Testis (tissue), 3 donors: ENCODE data around the gene POGLUT3. TPM values are rescaled to one million over a fixed set of nuclear protein-coding genes. Genes with fewer than 3 reads are reported as not detected.

ENCODE experiments used
- DNase-seq: peaks from one replicate; pipeline ENCODE4 v3.0.0-alpha.2; 2019
- H3K27ac ChIP-seq, 2 donors: fragments of 200-600 bp; sonication (generic); one replicate each; pipeline ENCODE4 v1.5.1; 2019
- H3K27me3 ChIP-seq: fragments of 200-600 bp; sonication (generic); one replicate; pipeline ENCODE4 v1.5.1; 2019
- H3K36me3 ChIP-seq: fragments of 200-600 bp; sonication (generic); one replicate; pipeline ENCODE4 v1.5.1; 2017; ENCODE audit warnings: low read depth; ENCODE audit errors: missing control alignments
- H3K4me1 ChIP-seq: fragments of 200-600 bp; sonication (generic); one replicate; pipeline ENCODE4 v1.5.1; 2019
- H3K4me3 ChIP-seq, 2 donors: fragments of 200-600 bp; sonication (generic); one replicate each; pipeline ENCODE4 v1.5.1; 2017 to 2019
- H3K9me3 ChIP-seq: fragments of 200-600 bp; sonication (generic); one replicate; pipeline ENCODE4 v1.5.1; 2017
- POLR2A ChIP-seq: fragments of 450-650 bp; IDR thresholded peaks from one replicate; pipeline ENCODE4 v1.6.1; 2017; ENCODE audit warnings: antibody characterized with exemption, mild to moderate bottlenecking, moderate library complexity
- WGBS, 2 donors: methylation state at CpG; one replicate each; pipeline ENCODE4 v1.1.5; 2018; 5-methylcytosine and 5-hydroxymethylcytosine counted together
- intact Hi-C: fragments of 100-400 bp; cut with DNase I; formaldehyde crosslinking; loops from one replicate; pipeline ENCODE4 v1.15.1; 2023; ENCODE audit warnings: low total_unique reads
- polyA plus RNA-seq: library from polyadenylated mRNA; stranded (reverse); fragments of 350-450 nt; fragmentation: Illumina TruSeq; extraction: RNeasy Lipid Tissue Mini Kit (QIAGEN cat#74804); gene quantifications from one replicate; pipeline ENCODE4 v1.2.3, GENCODE V29; 2014; ENCODE audit warnings: low read depth, low replicate concordance; ENCODE audit not compliant: insufficient read depth
- total RNA-seq, 2 donors: library from RNA; depleted of rRNA; stranded (reverse); fragments of >200 nt; gene quantifications; one replicate each; pipeline ENCODE4 v1.2.3, GENCODE V29; 2016
- TF ChIP-seq, protein P1 (sequence below), 3 experiments: fragments of 450-650 bp in 2 of 3; fragments of 200-600 bp in 1 of 3; sonication (generic) in 1 of 3; IDR thresholded peaks; one replicate each; pipeline ENCODE4 v1.5.1; 2016 to 2019; ENCODE audit warnings: antibody characterized with exemption in 3 of 3, mild to moderate bottlenecking in 2 of 3, moderate library complexity in 1 of 3

POGLUT3 gene
- total and polyA plus RNA-seq, 3 donors from 2014 or later, result 6.5 to 10.7 (median 10.5) TPM

DNA sequence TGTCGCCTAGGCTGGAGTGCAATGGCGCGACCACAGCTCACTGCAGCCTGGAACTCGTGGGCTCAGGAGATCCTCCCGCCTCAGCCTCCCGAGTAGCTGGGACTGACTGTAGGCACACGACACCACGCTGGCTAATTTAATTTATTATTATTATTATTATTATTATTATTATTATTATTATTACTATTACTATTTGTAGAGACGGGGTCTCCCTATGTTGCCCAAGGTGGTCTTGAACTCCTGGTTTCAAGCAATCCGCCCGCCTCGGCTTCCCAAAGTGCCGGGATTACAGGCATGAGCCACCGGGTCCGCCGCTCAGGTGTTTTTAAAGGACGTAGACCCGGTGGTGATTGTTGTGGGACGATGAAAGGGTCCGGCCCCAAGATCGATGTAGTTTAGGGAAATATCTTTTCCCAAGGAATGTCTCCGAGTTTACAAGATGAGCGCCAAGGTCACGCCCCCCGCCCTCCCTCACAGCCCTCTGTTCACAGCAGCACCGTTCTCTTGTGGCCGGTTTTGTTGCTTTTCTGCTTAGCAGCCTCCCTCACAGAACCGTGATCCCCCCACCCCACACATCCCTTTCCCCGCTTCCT, 728 bp upstream of the POGLUT3 start:
- DNase-seq, result peak; percentile 21
- Histone ChIP-seq H3K27me3 (no peaks in the 10 kb centered on the region), H3K4me3 (peak overlapping the region; percentile 76 to 81), H3K27ac (peak overlapping the region; percentile 84 to 94), H3K9me3 (no peaks in the 10 kb centered on the region), H3K4me1 (no peaks in the 10 kb centered on the region), H3K36me3 (no peaks in the 10 kb centered on the region)
- intact Hi-C loops, result no loop called here
- 39 to 55% methylated on average over 29 of the region's 29 CpGs for WGBS, 2 donors
- no peak for TF ChIP-seq POLR2A
- TF ChIP-seq, protein P1, sequence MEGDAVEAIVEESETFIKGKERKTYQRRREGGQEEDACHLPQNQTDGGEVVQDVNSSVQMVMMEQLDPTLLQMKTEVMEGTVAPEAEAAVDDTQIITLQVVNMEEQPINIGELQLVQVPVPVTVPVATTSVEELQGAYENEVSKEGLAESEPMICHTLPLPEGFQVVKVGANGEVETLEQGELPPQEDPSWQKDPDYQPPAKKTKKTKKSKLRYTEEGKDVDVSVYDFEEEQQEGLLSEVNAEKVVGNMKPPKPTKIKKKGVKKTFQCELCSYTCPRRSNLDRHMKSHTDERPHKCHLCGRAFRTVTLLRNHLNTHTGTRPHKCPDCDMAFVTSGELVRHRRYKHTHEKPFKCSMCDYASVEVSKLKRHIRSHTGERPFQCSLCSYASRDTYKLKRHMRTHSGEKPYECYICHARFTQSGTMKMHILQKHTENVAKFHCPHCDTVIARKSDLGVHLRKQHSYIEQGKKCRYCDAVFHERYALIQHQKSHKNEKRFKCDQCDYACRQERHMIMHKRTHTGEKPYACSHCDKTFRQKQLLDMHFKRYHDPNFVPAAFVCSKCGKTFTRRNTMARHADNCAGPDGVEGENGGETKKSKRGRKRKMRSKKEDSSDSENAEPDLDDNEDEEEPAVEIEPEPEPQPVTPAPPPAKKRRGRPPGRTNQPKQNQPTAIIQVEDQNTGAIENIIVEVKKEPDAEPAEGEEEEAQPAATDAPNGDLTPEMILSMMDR (IDR thresholded peaks at IDR 0.05), result no peak

DNA sequence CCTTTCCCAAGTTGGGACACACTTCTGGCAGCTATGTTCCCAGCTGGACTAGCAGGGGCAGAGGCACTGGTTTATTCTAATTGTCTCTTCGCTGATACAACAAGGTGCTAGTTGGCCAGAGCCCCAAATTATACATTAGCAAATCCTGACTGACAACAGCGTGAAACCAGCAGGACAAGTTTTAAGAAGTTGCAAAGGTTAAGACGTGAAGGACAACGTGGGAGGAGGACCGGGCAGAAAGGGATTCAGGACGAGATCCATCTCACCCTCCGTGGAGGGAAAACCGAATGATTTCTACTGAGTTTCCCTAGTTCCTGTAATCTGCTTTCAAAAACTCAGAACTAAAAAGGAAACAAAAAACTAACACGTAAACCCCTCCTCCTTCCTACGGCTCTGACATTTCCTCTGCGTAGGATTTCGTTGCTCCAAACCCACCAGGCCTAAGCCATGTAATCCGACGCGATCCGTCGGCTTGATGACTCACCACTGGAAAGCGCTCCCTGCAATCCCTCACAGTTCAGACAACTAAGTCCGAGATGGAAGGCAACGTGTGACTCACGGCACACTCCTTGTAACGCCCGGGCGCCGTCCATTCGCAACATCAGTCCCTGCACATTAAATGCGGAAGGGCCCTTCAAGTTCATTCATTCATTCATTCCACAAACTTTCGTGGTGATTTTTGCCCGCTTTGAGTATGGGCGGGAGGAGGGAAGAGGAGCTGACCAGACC, 703 bp downstream of the POGLUT3 start:
- H3K27ac ChIP-seq, result peak overlapping the region; percentile 84 to 94
- peak; percentile 89 for DNase-seq
- no peaks in the 10 kb centered on the region for H3K4me1 ChIP-seq
- H3K9me3 ChIP-seq, result no peaks in the 10 kb centered on the region
- H3K4me3 ChIP-seq, result peak overlapping the region; percentile 76 to 81
- no peaks in the 10 kb centered on the region for H3K36me3 ChIP-seq
- WGBS, 2 donors, result 0 to 1% methylated on average over 28 to 30 of the region's 30 CpGs
- intact Hi-C loops, result no loop called here
- no peaks in the 10 kb centered on the region for H3K27me3 ChIP-seq
- TF ChIP-seq POLR2A, result no peak
- TF ChIP-seq, protein P1 (IDR thresholded peaks at IDR 0.05), result no peak

DNA sequence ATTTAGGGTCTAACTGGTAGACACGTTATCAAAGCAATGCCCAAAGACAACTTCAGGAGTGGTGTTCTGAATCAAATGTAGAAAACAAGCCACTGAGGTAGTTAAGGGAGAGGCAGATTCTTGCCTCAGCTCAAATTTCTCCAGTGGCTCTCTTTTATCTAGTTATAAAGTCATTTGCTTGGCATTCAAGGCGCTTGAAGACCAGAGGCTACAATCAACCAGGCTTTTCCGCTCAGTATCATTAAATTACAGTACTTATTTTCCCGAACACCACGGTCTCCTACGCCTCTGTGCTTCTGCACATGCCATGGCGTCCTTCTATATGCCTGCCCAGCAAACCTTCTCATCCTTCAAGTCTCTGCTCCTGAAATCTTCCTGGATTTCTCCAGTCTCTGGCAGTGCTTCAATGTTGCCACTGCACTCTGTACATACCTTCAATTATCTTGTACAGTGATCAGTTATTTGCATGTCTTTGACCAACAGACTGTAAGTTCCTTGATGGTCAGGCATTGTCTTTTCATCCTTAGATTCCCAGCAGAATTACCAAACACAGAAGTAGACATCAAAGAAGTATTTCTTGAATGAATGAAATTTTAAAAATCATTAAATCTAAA, 1.4 kb downstream of the POGLUT3 start:
- WGBS, 2 donors, result 65 to 69% methylated on average over 7 of the region's 7 CpGs
- peak overlapping the region in 1 of 2 donors; percentile 76 for H3K4me3 ChIP-seq
- intact Hi-C loops, result no loop called here
- H3K4me1 ChIP-seq, result no peaks in the 10 kb centered on the region
- no peaks in the 10 kb centered on the region for H3K36me3 ChIP-seq
- no peak for DNase-seq
- peak overlapping the region; percentile 84 to 94 for H3K27ac ChIP-seq
- no peaks in the 10 kb centered on the region for H3K27me3 ChIP-seq
- H3K9me3 ChIP-seq, result no peaks in the 10 kb centered on the region
- TF ChIP-seq, protein P1 (IDR thresholded peaks at IDR 0.05), result no peak
- TF ChIP-seq POLR2A, result no peak

DNA sequence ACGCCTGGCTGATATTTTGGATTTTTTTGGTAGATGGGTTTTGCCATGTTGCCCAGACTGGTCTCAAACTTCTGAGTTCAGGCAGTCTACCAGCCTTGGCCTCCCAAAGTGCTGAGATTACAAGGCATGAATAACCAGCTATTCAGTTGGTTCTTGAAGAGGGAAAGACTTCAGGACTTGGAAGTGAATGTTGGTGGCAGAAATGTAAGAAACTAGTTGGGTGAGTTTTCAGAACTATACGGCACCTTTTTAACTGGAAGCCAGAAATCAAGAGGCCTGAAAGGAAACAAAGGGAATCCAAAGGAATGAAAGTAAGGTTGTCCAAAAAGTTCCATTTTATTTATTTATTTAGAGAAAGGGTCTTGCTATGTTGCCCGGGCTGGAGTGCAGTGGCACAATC, 2.9 kb downstream of the POGLUT3 start:
- H3K4me3 ChIP-seq, result no peak overlapping the region
- no peaks in the 10 kb centered on the region for H3K36me3 ChIP-seq
- DNase-seq, result no peak
- H3K27ac ChIP-seq, result no peak overlapping the region
- no peaks in the 10 kb centered on the region for H3K4me1 ChIP-seq
- WGBS, 2 donors, result 91 to 92% methylated on average over 3 of the region's 3 CpGs
- H3K9me3 ChIP-seq, result no peaks in the 10 kb centered on the region
- no peaks in the 10 kb centered on the region for H3K27me3 ChIP-seq
- intact Hi-C loops, result no loop called here
- TF ChIP-seq, protein P1 (IDR thresholded peaks at IDR 0.05), result no peak
- TF ChIP-seq POLR2A, result no peak
